H9 (cell line): ENCODE data around the gene DPP10. TPM values are rescaled to one million over a fixed set of nuclear protein-coding genes. Genes with fewer than 3 reads are reported as not detected.

Experiments used
- DNase-seq: peaks from one replicate; pipeline ENCODE4 v3.0.0-alpha.2; 2017
- H2AFZ ChIP-seq: one replicate; pipeline ENCODE4 v1.6.1; 2013; ENCODE audit warnings: mild to moderate bottlenecking, low read length, control low read depth, moderate library complexity
- H2AK5ac ChIP-seq: 2 replicates; pipeline ENCODE4 v1.6.1; 2013; ENCODE audit warnings: low read length, control low read depth, mixed read lengths; ENCODE audit not compliant: insufficient read length
- H2BK120ac ChIP-seq: one replicate; pipeline ENCODE4 v1.6.1; 2013; ENCODE audit warnings: low read depth, mild to moderate bottlenecking, low read length, control low read depth, inconsistent platforms; ENCODE audit not compliant: poor library complexity, severe bottlenecking
- H2BK12ac ChIP-seq: 2 replicates; pipeline ENCODE4 v1.6.1; 2013; ENCODE audit warnings: low read length, control low read depth, mixed read lengths, low read depth; ENCODE audit not compliant: insufficient read length
- H2BK15ac ChIP-seq: 2 replicates; pipeline ENCODE4 v1.6.1; 2013; ENCODE audit warnings: low read depth, low read length, control low read depth
- H2BK20ac ChIP-seq: one replicate; pipeline ENCODE4 v1.6.1; 2013; ENCODE audit warnings: low read depth, mild to moderate bottlenecking, low read length, control low read depth, inconsistent platforms; ENCODE audit not compliant: poor library complexity, severe bottlenecking
- H2BK5ac ChIP-seq: 2 replicates; pipeline ENCODE4 v1.6.1; 2013; ENCODE audit warnings: low read length, control low read depth, mixed read lengths; ENCODE audit not compliant: insufficient read length
- H3K14ac ChIP-seq: 2 replicates; pipeline ENCODE4 v1.6.1; 2013; ENCODE audit warnings: low read length, control low read depth; ENCODE audit not compliant: insufficient read depth
- H3K18ac ChIP-seq: 2 replicates; pipeline ENCODE4 v1.6.1; 2013; ENCODE audit warnings: low read depth, mild to moderate bottlenecking, mixed read lengths, low read length, control low read depth; ENCODE audit not compliant: insufficient read length
- H3K23ac ChIP-seq: 2 replicates; pipeline ENCODE4 v1.6.1; 2013; ENCODE audit warnings: low read length, control low read depth, mixed read lengths, low read depth; ENCODE audit not compliant: insufficient read length
- H3K23me2 ChIP-seq: 2 replicates; pipeline ENCODE4 v1.6.1; 2013; ENCODE audit warnings: low read depth, mild to moderate bottlenecking, mixed read lengths, low read length, control low read depth; ENCODE audit not compliant: insufficient read length, poor library complexity, severe bottlenecking
- H3K27ac ChIP-seq: 2 replicates; pipeline ENCODE4 v1.5.1; 2013; ENCODE audit warnings: low read length, control low read depth, mixed read lengths, low read depth; ENCODE audit not compliant: insufficient read length
- H3K27me3 ChIP-seq: 2 replicates; pipeline ENCODE4 v1.6.1; 2013; ENCODE audit warnings: low read length, control low read depth, inconsistent platforms; ENCODE audit not compliant: insufficient read depth
- H3K4ac ChIP-seq: 2 replicates; pipeline ENCODE4 v1.6.1; 2013; ENCODE audit warnings: low read depth, mild to moderate bottlenecking, control low read depth, inconsistent platforms, low read length, moderate library complexity
- H3K4me1 ChIP-seq: 2 replicates; pipeline ENCODE4 v1.6.1; 2013; ENCODE audit warnings: low read length, control low read depth, inconsistent platforms; ENCODE audit not compliant: insufficient read depth
- H3K4me2 ChIP-seq: 2 replicates; pipeline ENCODE4 v1.6.1; 2013; ENCODE audit warnings: low read length, control low read depth, mixed read lengths; ENCODE audit not compliant: insufficient read length, insufficient read depth
- H3K56ac ChIP-seq: 2 replicates; pipeline ENCODE4 v1.6.1; 2013; ENCODE audit warnings: low read depth, mild to moderate bottlenecking, mixed read lengths, low read length, control low read depth; ENCODE audit not compliant: insufficient read length
- H3K79me1 ChIP-seq: 2 replicates; pipeline ENCODE4 v1.6.1; 2013; ENCODE audit warnings: low read depth, mild to moderate bottlenecking, moderate library complexity, low read length, control low read depth, inconsistent platforms; ENCODE audit not compliant: insufficient read depth, poor library complexity, severe bottlenecking
- H3K79me2 ChIP-seq: 2 replicates; pipeline ENCODE4 v1.6.1; 2013; ENCODE audit warnings: low read length, control low read depth, inconsistent platforms; ENCODE audit not compliant: insufficient read depth
- H3K9ac ChIP-seq: 2 replicates; pipeline ENCODE4 v1.6.1; 2013; ENCODE audit warnings: low read length, control low read depth, mixed read lengths; ENCODE audit not compliant: insufficient read length; ENCODE audit errors: extremely low read depth
- H3K9me3 ChIP-seq: one replicate; pipeline ENCODE4 v1.6.1; 2013; ENCODE audit warnings: low read depth, low read length, inconsistent platforms; ENCODE audit not compliant: control insufficient read depth
- H3T11ph ChIP-seq: one replicate; pipeline ENCODE4 v1.6.1; 2013; ENCODE audit warnings: mild to moderate bottlenecking, low read length, control low read depth, inconsistent platforms
- H4K20me1 ChIP-seq: one replicate; pipeline ENCODE4 v1.6.1; 2013; ENCODE audit not compliant: control insufficient read depth, insufficient read length, insufficient read depth
- H4K5ac ChIP-seq: 2 replicates; pipeline ENCODE4 v1.6.1; 2013; ENCODE audit warnings: low read depth, mild to moderate bottlenecking, mixed read lengths, low read length, control low read depth; ENCODE audit not compliant: insufficient read length
- H4K8ac ChIP-seq: replicated peaks from 2 replicates; pipeline ENCODE4 v1.6.1; 2013; ENCODE audit warnings: low read length, control low read depth, mixed read lengths, low read depth; ENCODE audit not compliant: insufficient read length
- H4K91ac ChIP-seq: 2 replicates; pipeline ENCODE4 v1.6.1; 2013; ENCODE audit warnings: low read depth, mild to moderate bottlenecking, moderate library complexity, mixed read lengths, low read length, control low read depth; ENCODE audit not compliant: insufficient read length
- H3K27ac Mint-ChIP-seq, 3 experiments: 2 replicates in 2 of 3; 3 replicates in 1 of 3; pipeline ENCODE4 v1.8.0; 2020 to 2021; ENCODE audit warnings: mixed read lengths in 3 of 3, mild to moderate bottlenecking in 1 of 3, moderate library complexity in 1 of 3
- H3K27me3 Mint-ChIP-seq: 2 replicates; pipeline ENCODE4 v1.8.0; 2021; ENCODE audit warnings: low read depth, mild to moderate bottlenecking, moderate library complexity, mixed read lengths
- H3K36me3 Mint-ChIP-seq, 3 experiments: 2 replicates in 2 of 3; 3 replicates in 1 of 3; pipeline ENCODE4 v1.8.0; 2020 to 2021; ENCODE audit warnings: low read depth in 3 of 3, mixed read lengths in 3 of 3; ENCODE audit not compliant: insufficient read depth in 1 of 3
- H3K4me1 Mint-ChIP-seq, 2 experiments: 2 replicates each; pipeline ENCODE4 v1.8.0; 2020; ENCODE audit warnings: mixed read lengths in 2 of 2
- H3K4me3 Mint-ChIP-seq, 2 experiments: 2 replicates in 1 of 2; 3 replicates in 1 of 2; pipeline ENCODE4 v1.8.0; 2020 to 2021; ENCODE audit warnings: mild to moderate bottlenecking in 2 of 2, mixed read lengths in 2 of 2, moderate library complexity in 1 of 2
- H3K9me3 Mint-ChIP-seq, 2 experiments: 2 replicates in 1 of 2; 3 replicates in 1 of 2; pipeline ENCODE4 v1.8.0; 2020; ENCODE audit warnings: mild to moderate bottlenecking in 2 of 2, mixed read lengths in 2 of 2, moderate library complexity in 1 of 2
- CTCF ChIP-seq: fragments of 200-600 bp; sonication (generic); conservative IDR thresholded peaks from 3 replicates; pipeline ENCODE4 v1.8.0; 2021; ENCODE audit warnings: antibody characterized with exemption, mild to moderate bottlenecking
- WGBS: extraction: QIAGEN DNeasy Blood & Tissue Kit; methylation state at CpG from one replicate; pipeline ENCODE4 v1.1.7; 2013; ENCODE audit warnings: missing lambda C conversion rate, low lambda C conversion rate, mixed read lengths; ENCODE audit not compliant: insufficient read length; ENCODE audit errors: extremely low coverage; 5-methylcytosine and 5-hydroxymethylcytosine counted together
- total RNA-seq: library from RNA; stranded (reverse); gene quantifications from 2 replicates; pipeline ENCODE4 v1.2.1, GENCODE V29; 2021

The DPP10 gene
- total RNA-seq, 1 experiment from 2014 or later = 11.3 TPM

GRCh38 chr2:114717049-114717448 is 274.6 kb downstream of the DPP10 start:
- Histone ChIP-seq H3K9me3 (no peaks in the 10 kb centered on the region), H3K4me1 (no peaks in the 10 kb centered on the region; the same call in 1 of the 2 replicates), H3K79me2 (no peaks in the 10 kb centered on the region), H2AFZ (no peak overlapping the region), H3K27ac (no peak overlapping the region), H2AK5ac (no peak overlapping the region), H2BK12ac (no peak overlapping the region), H3K4me2 (no peak overlapping the region), H3K27me3 (no peaks in the 10 kb centered on the region), H3K9ac (no peak overlapping the region), H2BK120ac (no peak overlapping the region), H4K91ac (no peak overlapping the region), H3T11ph (no peak overlapping the region), H4K20me1 (no peaks in the 10 kb centered on the region), H2BK5ac (no peak overlapping the region), H3K14ac (no peak overlapping the region), H3K56ac (no peak overlapping the region), H2BK20ac (no peak overlapping the region), H3K23ac (no peak overlapping the region), H3K4ac (no peak overlapping the region), H3K18ac (no peak overlapping the region), H4K8ac (no peak overlapping the region), H2BK15ac (no peak overlapping the region), H3K79me1 (no peaks in the 10 kb centered on the region), H3K23me2 (no peaks in the 10 kb centered on the region), H4K5ac (no peak overlapping the region)
- Mint-ChIP-seq H3K4me3 (no peak overlapping the region), H3K27ac (no peak overlapping the region), H3K9me3 (no peaks in the 10 kb centered on the region; a peak in 1 of 5 replicates), H3K27me3 (no peaks in the 10 kb centered on the region), H3K36me3 (0 out of 7 replicates have a peak, but pooled peaks cover 0 to 4% (median 0%) of the 10 kb centered on the region in 3 experiments), H3K4me1 (peaks cover 24 to 30% of the 10 kb centered on the region in 2 experiments)
- TF ChIP-seq CTCF = no peak
- DNase-seq = no peak
- WGBS = no CpG with 5 or more reads among the region's 4 CpGs
